Right ventricle myocardium inferior (tissue), 1 donor: ENCODE measurements around the gene CRB2. TPM values are rescaled to one million over a fixed set of nuclear protein-coding genes. Genes with fewer than 3 reads are reported as not detected.
"Not testable (repeated sequence)": the region's sequence is repeated elsewhere in the genome, so short reads cannot be mapped to it uniquely, and the experiment has no call there.

Source experiments
- ATAC-seq: fragments of 200-7000 bp; cut with Tn5 transposase; one replicate; pipeline ENCODE4 v1.9.1; 2020; ENCODE audit warnings: mild to moderate bottlenecking, moderate library complexity
- DNase-seq: peaks from one replicate; pipeline ENCODE4 v3.0.0; 2021; ENCODE audit errors: missing footprints
- intact Hi-C: fragments of 100-400 bp; cut with DNase I; formaldehyde crosslinking; loops from one replicate; pipeline ENCODE4 v1.11.0; 2022
- total RNA-seq: library from RNA; stranded (reverse); fragmentation: NEBNext Ultra II Directional; extraction: Animal tissue kit (Norgen Biotek cat#: 25700); gene quantifications from one replicate; pipeline ENCODE4 v1.2.1, GENCODE V29; 2021
- donor health status: DM: no; HTN: yes; CAD: no; lungs with severe emphysema.

CRB2 gene
- total RNA-seq, 1 donor from 2014 or later, result 0.08 TPM

DNA sequence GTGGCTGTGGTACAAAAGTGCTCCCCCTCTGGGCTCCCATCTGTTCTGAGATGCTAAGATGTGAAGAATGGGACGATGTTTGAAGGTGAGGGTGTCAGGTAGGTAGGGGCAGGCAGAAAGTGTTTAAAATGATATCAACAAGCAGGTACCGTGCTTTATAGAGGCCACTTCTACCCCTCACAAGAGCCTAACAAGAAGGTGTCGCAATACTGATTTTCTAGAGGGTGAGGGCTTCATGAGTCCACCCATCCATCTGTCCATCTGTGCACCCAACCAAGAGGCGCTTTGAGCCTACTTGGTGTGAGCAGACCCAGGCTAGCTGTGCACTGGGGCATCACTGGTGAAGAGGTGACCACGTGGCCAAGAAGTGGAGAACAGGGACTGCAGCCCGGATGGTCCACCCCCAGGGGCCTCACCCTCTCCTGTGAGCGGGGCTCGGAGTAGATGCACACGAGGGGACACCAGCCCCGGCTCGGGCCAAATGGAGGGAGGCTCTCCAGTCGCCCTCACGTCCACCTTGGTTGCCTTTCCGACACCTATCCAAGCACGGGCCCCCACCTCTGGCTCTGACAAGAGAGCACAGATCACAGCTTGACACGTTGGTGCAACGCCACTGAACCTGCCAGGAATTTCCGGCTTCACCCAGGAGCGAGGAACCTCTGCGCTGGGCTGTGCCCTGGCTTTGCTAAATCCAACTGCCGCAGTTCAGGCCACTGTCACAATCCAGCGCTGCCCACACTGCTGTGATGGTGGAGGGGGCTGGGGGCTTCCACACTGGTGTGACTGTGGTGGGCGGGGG is 34.5 kb downstream of the CRB2 start:
- ATAC-seq (no peak), DNase-seq (no peak)
- intact Hi-C loops, result no loop called here

DNA sequence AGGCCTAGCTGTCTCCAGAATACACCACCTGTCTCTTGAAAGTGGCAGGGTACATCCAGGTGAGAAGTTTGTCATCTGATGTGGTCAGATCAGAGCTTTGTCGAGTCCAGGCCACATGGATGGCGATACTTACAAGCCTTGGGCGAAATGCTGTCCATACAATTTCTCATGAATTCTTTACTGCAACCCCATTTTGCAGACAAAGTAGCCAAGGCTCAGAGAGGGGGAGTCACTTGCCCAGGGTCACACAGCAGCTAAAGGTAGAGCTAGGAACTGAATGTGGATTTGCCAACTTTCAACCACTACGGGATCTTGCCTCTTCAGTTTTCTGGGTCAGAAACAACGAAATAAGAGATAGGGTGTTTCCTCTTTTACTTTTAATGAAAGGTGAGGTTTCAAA is 35.2 kb downstream of the CRB2 start:
- ATAC-seq, result no peak
- DNase-seq, result no peak
- intact Hi-C loops, result no loop called here

DNA sequence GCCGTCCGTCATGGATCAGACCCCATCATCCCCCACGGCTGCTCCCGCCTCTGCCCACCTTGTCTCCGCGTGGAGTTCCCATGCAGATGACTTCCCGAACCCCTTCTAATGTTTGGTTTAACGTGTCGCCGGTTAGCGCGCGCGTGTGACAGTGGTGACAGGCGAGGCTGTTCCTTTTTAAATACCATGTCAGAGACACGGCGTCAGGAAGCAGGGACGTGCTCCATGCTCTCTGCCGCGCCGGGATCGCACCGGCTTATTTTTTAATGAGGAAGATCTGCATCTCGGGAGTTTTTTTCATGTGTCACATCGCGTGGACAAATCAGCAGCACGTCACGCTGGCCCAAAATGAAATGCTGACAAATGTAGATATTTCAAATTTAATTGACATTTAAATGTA is 35.9 kb downstream of the CRB2 start:
- ATAC-seq (no peak), DNase-seq (no peak)
- intact Hi-C loops, result no loop called here

DNA sequence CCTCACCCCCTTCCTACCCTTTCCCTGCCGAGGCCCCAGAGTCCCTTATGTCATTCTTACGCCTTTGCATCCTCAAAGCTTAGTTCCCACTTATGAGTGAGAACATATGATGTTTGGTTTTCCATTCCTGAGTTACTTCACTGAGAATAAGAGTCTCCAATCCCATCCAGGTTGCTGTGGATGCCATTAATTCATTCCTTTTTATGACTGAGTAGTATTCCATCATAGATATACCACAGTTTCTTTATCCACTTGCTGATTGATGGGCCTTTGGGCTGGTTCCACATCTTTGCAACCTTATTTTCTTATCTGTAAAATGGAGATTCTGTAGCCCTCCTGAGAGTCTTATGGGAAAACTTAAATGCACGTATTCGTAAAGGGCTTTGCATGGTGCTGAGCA is 36.8 kb downstream of the CRB2 start:
- no peak for DNase-seq
- intact Hi-C loops, result no loop called here
- no peak for ATAC-seq

DNA sequence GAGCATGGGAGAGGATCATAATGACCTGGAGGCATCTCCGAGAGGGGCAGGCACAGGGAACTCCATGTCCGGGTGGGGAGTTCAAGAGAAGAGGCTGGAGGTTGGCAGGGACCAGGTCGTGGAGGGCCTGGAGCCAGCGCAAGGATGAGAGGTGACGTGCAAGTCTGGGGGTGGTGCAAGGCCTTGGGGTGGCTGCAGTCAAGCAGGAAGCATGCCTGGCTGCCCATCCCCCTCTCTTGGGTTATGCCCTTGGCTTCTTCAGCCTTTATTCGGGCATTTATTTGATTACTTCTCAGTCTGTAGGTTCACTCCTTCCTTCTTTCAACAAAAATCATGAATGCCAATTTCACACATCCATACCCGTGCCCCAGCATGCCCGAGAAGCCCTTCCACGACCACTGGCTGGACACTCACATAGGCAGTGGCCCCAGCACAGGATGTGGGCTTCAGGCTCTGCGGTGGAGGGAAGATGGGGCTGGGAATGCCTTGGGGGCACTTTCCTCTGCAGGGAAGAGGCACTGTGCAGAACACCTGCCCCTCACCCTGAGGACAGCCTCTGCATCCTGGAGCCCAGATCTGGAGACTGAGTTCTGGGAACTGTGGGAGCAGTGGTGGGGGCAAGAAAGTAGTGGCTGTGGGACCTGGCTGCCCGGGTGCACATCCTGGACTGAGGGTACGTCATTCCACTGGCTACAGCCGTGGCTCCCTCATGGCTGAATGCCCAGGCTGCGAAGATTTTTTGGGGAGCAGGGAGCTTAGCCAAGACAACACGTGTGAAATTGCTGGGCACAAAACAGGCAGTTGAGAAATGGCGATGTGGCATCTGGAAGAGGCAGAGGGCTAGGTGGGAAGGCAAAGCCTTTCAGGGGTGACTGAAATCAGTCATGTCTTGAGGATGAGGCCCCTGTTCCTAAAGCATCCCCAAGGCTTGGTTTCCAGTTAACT is 38.6 kb downstream of the CRB2 start:
- ATAC-seq (no peak), DNase-seq (peak; percentile 37)
- intact Hi-C loops, result no loop called here

DNA sequence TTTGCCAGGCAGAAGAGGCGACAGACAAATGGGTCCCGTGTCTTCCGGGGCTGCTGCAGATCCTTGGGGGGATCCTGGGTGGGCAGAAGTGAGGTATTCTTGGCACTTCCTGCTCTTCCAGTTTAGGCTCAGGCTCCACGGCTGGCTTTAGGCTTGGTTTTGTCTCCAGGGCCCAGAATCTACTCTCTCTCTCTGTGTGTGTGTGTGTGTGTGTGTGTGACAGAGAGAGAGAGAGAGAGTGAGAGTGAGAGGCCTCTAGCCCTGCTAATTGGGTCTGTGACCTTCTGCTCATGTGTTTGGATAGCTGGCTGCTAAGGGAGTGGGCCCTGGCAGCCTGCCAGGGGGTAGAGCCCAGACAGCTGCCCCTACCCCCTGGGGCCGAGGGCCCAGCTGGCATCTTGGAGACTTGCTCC is 39.3 kb downstream of the CRB2 start:
- DNase-seq (peak; percentile 7), ATAC-seq (no peak)
- intact Hi-C loops, result no loop called here

DNA sequence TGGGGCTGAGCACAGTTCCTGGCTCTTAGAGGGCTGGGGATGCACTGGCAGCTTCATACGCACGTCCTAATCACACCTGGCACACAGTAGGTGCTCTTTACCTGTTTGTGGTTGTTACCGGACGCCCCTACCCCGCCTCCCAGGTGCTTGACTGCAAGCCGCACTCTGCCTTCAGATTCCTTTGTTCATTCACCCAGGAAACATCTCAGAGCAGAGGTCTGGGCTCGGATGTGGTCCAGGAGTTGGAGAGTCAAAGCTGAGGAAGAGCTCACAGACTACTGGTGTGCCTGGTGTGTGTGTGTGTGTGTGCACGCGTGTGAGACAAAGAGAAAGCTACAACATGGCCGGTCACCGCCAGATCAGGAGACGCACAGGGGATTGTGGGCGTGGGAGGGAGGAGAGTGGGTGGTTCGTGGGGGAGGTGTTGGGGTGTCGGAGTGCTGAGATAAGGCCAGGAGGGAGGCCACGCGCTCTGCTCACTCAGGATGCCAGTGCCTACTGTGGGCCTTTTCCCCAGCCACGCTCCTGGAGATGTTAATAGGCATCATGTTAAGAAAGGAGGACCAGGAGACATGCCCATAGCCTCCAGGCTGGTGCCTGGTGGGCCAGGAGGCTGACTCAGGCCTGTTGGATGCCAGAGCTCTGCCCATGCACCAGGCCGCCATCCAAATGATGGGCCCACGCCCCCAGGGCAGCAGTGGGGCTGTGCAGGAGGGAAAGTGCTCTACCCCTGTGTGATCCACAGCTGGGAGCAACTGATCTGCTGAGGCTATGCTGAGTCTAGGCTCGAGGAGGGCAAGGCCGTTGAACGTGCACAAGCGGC is 39.9 kb downstream of the CRB2 start:
- ATAC-seq (no peak), DNase-seq (peak; percentile 67)
- intact Hi-C loops, result no loop called here

DNA sequence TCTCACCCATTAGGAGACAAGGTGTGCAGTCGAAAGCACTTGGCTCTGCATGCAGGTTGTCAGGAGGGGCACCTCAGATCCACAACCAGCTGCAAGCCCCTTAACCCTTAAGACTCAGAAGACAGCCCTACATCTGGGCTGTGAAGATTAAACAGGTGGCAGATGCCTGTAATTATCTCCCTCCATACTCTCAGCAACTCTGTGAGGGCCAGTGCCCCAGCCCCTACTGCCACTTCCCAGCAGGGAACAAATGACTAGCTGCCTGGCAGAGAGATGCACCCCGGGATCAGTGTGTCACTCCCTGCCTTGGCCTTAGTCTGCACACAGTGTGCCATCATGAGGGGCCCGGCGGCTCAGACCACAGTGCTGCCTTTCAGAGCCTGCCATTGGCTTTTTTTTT is 42.0 kb downstream of the CRB2 start:
- intact Hi-C loops, result no loop called here
- no peak for ATAC-seq
- DNase-seq, result peak; percentile 56

DNA sequence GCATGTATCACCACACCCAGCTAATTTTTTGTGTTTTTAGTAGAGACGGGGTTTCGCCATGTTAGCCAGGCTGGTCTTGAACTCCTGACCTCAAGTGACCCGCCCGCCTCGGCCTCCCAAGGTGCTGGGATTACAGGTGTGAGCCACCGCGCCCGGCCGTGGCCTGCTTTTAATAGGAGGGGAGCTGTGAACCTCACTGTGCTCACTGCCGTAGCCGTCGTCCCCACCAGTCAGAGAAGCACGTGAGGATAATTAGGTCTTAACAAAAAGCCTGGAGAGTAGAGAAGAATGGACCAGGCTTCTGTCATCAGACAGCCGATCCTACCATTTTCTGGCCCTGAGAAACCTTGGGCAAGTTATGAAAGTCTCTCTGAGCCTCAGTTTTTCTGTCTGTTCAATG is 42.9 kb downstream of the CRB2 start:
- ATAC-seq, intact Hi-C loops: not testable (repeated sequence)
- DNase-seq, result peak; percentile 44

DNA sequence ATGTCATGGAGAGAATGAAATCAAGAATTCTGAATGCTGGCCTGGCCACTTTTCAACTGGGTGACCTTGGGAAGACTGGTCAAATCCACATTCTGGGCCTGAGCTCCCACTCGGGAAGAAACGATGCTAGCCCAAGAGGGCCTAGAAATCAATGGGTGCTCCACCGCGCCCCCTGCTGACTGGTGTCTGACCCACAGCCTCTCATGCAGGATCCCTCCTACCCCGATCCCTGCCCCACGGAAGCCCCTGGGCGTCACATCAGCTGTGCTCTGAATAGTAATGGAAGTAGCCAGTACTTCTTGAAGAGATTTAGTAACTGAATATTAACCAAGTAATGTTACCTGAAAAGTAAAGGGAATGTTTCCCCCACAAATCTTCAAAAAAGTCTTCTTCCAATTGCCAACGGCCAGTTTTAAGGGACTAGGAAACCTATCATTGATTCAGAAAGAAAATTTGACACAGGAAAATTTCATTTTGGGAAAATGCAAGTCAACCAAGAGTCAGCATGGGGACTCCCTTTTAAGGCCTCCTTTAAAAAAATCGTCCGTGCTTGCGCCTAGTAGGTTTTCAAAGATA is 43.9 kb downstream of the CRB2 start:
- ATAC-seq (no peak), DNase-seq (peak; percentile 71)
- intact Hi-C loops, result loop anchor here (5.0 kb wide), 2 partner anchors 142 to 637 kb away; no protein-coding TSS in a partner anchor

DNA sequence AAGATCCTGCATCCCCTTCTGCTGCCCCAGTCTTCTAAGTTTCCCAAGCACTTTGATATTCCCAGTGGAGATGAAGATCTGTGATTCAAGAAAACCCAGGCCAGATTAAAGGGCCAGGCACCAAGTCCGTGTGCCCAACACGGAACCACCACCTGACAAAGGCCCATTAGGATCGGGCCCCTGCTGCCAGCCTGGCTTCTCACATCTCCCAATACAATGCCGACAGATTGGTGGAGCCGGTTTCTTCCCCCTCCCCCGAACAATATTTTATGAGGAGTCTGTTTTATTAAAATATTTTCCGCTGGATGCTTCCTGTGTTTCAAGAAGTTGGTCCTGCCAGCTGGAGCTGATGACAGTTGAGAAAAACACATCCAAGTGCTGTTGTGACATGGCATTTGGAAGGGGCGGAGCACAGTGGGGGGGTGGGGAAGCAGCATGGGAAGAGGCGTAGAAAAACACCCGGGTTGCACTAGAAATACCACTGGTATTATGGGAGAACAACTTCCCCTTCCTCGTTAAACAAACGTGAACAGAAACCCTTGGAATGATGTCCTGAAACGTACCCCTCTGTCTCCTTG is 45.0 kb downstream of the CRB2 start:
- DNase-seq, result peak; percentile 37
- intact Hi-C loops, result loop anchor here (5.0 kb wide), 2 partner anchors 141 to 636 kb away; no protein-coding TSS in a partner anchor
- peak; percentile 65 for ATAC-seq

DNA sequence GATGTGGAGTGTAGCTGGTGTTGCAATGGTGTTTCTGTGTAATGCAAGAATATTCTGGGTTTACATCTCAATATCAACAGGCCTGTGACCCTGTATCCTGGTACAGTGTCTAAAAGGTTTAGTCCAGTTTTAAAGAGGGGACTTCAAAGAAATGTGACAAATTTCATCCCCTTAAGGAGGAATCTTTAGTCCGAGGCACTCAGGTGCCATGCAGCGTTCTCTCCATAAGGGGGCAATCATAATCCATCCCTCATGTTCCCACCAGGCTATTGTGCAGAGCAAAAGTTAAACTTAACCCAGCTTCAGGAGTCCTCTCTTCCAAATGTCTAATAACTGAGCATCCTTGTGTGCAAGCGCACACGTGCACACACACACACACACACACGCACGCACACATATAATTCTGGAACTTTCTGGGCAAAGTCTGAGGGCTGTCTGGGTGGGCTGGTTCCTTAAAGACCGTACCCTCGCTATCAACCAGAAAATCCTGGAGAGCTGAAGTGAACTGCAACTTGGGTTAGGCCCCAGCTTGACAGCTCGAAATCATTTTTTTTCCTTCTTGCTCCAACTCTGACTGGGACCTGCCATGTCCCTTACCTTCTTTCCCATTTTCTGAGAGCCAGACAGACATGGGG is 46.0 kb downstream of the CRB2 start:
- DNase-seq, result no peak
- ATAC-seq, result peak; percentile 86
- intact Hi-C loops, result loop anchor here (5.0 kb wide), 2 partner anchors 140 to 635 kb away; no protein-coding TSS in a partner anchor

DNA sequence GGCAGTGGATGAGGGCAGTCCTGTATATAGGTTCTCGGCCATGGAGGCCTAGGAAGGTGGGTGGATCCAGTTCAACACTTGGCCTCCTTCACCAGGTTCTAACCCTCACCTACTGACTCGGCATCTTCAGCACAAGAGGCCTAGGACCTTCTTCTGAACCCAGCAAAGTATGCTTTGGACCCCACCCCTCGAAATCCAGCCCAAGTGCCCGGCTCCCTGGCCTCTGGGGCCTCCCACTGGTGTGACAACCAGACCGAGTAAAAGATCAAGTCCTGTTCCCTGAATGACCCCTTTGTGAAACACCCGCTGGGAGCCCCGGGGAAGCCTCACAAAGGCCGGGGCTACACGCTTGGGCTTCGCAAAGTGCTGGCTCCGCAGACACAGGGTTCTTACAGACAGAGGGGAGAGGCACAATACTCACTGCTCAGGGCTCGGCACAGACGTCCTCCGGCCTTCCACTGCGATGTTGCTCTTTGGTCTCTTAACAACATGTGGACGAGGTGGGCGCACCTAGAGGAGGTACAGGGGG is 47.0 kb downstream of the CRB2 start:
- ATAC-seq (no peak), DNase-seq (no peak)
- intact Hi-C loops, result loop anchor here (5.0 kb wide), 2 partner anchors 139 to 634 kb away; no protein-coding TSS in a partner anchor

DNA sequence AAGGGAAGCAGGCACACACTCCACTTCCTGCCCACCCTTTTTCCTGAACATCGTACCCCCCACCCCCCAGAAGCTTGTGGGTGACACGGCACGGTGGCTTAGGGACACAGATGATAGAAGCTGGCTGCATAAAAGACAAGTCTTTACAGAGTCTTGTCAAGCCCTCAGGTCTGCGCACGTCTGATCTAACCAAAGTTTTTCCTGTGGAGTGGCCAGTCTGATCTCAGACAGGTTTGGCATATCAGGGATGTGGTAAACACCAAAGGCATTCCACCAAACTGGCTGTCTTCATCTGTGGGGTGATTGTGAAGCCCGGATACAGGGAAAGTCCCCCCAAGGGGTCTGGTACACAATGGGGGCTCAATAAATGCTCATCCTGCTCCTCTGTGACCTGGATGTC is 50.0 kb downstream of the CRB2 start:
- intact Hi-C loops, result no loop called here
- no peak for DNase-seq
- no peak for ATAC-seq

DNA sequence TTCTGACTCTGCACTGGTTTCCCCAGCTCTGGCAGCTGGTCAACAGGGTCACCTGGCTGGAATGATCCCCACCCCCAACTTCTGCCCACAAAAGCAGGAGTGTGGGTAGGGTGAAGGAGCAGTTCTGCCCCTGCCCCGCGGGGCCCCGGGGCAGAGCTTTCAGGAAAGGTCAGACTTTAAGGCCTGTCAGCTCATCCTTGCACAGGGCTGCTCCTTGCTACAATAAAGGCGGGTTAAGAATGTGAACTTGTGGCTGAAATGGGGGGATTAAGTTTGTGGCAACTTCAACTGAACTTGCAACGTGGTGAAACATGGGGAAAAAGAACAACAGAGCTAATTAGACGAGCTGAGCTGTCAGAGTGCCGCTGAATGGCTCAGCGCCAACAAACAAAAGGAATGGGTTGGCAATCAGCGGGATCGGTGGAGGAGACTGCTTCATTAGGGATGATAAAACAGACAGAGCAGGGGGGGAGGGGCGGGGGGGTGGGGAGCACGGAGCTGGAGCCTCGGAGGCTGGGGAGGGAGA is 50.8 kb downstream of the CRB2 start:
- DNase-seq (no peak), ATAC-seq (no peak)
- intact Hi-C loops, result no loop called here

DNA sequence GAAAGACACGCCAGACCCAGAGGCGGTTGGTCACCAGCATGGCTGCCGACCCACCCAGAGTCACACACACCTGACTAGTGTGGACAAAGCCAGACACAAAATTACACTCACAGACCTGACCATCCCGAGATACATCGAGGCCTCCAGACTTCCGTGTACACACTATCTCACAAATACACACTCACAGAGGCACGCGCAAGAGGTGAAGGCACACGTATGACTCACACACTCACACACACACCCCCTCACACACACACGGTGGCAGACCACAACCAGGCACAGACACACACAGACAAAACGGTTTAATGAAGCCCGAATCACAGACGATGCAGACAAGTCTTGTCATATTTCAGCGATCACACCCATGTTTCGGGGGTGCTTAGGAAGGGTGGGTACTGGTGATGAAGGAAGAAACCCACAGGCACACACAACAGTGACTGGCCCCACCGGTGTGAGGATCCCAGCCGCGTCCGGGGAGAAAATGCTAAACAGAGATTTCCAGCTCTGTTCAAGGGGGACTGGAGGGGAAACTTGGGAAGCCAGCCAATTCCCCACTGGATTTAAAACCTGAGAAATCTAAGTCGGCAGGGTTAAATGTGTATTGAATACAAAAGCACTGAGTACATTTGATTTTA is 51.3 kb downstream of the CRB2 start:
- intact Hi-C loops, result no loop called here
- ATAC-seq (peak; percentile 31), DNase-seq (no peak)
